ENCODE measurements around the gene PKIG. TPM values are rescaled to one million over a fixed set of nuclear protein-coding genes. Genes with fewer than 3 reads are reported as not detected.
A peak's percentile ranks its signal among the peaks of the same experiment; 100 is the strongest.

The PKIG gene
- total RNA-seq, 1 experiment from 2014 or later: 66.3 TPM

DNA sequence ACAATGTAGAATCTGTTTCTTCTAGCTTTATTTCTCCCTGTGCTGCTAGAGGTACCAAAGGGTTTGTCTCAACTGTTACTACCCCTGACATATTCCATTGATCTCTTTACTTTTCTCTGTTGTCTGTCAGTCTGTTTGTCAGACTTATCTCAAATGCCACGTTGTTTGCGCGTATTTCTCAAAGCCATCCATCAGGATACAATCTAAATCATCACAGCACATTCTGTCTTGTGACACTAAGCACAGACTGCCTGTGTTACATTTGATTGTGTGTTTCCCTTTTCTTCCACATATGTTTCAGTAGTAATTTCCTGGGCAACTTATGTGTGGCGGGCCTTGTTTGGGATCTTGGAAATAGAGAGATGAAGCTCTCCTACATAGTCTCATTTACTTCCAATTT lies 30.3 kb upstream of the PKIG start:
- POLR2A ChIA-PET: no interaction called here
- Histone ChIP-seq H3K27ac (ENCODE audit: low read length) (peak overlapping the region; percentile 69; the same call in 1 of the 2 replicates), H3K4me3 (ENCODE audit: low read depth in 2 of 2, low read length in 2 of 2) (no peak overlapping the region), H3K27me3 (ENCODE audit: control insufficient read depth, insufficient read depth, low read length) (no peaks in the 10 kb centered on the region), H3K9me3 (ENCODE audit: control insufficient read depth, insufficient read depth, low read depth, low read length) (no peaks in the 10 kb centered on the region), H3K36me3 (ENCODE audit: control insufficient read depth, insufficient read depth, low read length) (no peaks in the 10 kb centered on the region), H3K4me1 (ENCODE audit: control insufficient read depth, insufficient read depth, low read length) (peaks cover 46% of the 10 kb centered on the region)
- in situ Hi-C loops (cut with HindIII; ENCODE audit: low pct_unique_long_range_greater_than_20kb, low sequenced_read_pairs) (no loop called here), intact Hi-C loops (cut with micrococcal nuclease; ENCODE audit: unreplicated experiment) (no loop called here)
- no TSS peak for BruUV-seq (replicated peaks)
- TF ChIP-seq, protein P1, sequence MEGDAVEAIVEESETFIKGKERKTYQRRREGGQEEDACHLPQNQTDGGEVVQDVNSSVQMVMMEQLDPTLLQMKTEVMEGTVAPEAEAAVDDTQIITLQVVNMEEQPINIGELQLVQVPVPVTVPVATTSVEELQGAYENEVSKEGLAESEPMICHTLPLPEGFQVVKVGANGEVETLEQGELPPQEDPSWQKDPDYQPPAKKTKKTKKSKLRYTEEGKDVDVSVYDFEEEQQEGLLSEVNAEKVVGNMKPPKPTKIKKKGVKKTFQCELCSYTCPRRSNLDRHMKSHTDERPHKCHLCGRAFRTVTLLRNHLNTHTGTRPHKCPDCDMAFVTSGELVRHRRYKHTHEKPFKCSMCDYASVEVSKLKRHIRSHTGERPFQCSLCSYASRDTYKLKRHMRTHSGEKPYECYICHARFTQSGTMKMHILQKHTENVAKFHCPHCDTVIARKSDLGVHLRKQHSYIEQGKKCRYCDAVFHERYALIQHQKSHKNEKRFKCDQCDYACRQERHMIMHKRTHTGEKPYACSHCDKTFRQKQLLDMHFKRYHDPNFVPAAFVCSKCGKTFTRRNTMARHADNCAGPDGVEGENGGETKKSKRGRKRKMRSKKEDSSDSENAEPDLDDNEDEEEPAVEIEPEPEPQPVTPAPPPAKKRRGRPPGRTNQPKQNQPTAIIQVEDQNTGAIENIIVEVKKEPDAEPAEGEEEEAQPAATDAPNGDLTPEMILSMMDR (IDR thresholded peaks at IDR 0.05): no peak
- TF ChIP-seq POLR2AphosphoS5 (IDR thresholded peaks at IDR 0.05; ENCODE audit: low read depth, low read length): no peak
- TF ChIP-seq, protein P2, sequence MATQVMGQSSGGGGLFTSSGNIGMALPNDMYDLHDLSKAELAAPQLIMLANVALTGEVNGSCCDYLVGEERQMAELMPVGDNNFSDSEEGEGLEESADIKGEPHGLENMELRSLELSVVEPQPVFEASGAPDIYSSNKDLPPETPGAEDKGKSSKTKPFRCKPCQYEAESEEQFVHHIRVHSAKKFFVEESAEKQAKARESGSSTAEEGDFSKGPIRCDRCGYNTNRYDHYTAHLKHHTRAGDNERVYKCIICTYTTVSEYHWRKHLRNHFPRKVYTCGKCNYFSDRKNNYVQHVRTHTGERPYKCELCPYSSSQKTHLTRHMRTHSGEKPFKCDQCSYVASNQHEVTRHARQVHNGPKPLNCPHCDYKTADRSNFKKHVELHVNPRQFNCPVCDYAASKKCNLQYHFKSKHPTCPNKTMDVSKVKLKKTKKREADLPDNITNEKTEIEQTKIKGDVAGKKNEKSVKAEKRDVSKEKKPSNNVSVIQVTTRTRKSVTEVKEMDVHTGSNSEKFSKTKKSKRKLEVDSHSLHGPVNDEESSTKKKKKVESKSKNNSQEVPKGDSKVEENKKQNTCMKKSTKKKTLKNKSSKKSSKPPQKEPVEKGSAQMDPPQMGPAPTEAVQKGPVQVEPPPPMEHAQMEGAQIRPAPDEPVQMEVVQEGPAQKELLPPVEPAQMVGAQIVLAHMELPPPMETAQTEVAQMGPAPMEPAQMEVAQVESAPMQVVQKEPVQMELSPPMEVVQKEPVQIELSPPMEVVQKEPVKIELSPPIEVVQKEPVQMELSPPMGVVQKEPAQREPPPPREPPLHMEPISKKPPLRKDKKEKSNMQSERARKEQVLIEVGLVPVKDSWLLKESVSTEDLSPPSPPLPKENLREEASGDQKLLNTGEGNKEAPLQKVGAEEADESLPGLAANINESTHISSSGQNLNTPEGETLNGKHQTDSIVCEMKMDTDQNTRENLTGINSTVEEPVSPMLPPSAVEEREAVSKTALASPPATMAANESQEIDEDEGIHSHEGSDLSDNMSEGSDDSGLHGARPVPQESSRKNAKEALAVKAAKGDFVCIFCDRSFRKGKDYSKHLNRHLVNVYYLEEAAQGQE (IDR thresholded peaks at IDR 0.05; ENCODE audit: insufficient read depth in 1 of 2, low read depth in 2 of 2, low read length in 1 of 2): no peak
- no peak for TF ChIP-seq SIN3A (IDR thresholded peaks at IDR 0.05; ENCODE audit: borderline replicate concordance, insufficient read depth, low read depth, low read length)
- TF ChIP-seq TCF7L2 (IDR thresholded peaks at IDR 0.05; ENCODE audit: low read depth, low read length): no peak
- CTCF ChIA-PET: no interaction called here
- ATAC-seq (no peak), DNase-seq (ENCODE audit: low read depth, low spot score) (no peak)

DNA sequence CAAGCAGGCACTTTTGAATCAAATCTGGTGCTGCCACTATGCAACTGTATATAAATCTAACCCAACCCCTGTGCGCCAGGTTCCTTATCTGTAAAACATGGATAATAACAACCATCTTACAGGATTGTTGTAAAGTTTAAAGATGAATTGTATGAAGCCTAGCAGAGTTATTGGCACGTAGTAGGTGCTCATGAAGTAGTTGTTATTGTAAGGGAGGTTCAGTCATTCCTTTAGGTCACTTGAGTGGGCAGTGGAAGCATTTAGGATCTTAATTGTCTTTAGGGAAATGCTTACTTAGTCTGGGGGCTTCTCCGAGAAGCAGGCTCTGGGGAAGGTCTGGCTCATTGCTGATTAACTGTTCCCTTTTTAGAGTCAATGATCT lies 29.8 kb upstream of the PKIG start:
- DNase-seq (ENCODE audit: low read depth, low spot score) (no peak), ATAC-seq (0 out of 2 replicates have a peak, but pooled peaks have one; percentile 5)
- Histone ChIP-seq H3K4me3 (ENCODE audit: low read depth in 2 of 2, low read length in 2 of 2) (no peak overlapping the region), H3K27ac (ENCODE audit: low read length) (peak overlapping the region; percentile 69), H3K36me3 (ENCODE audit: control insufficient read depth, insufficient read depth, low read length) (no peaks in the 10 kb centered on the region), H3K4me1 (ENCODE audit: control insufficient read depth, insufficient read depth, low read length) (peaks cover 42% of the 10 kb centered on the region), H3K27me3 (ENCODE audit: control insufficient read depth, insufficient read depth, low read length) (no peaks in the 10 kb centered on the region), H3K9me3 (ENCODE audit: control insufficient read depth, insufficient read depth, low read depth, low read length) (no peaks in the 10 kb centered on the region)
- in situ Hi-C loops (cut with HindIII; ENCODE audit: low pct_unique_long_range_greater_than_20kb, low sequenced_read_pairs) (no loop called here), intact Hi-C loops (cut with micrococcal nuclease; ENCODE audit: unreplicated experiment) (no loop called here)
- TF ChIP-seq SIN3A (IDR thresholded peaks at IDR 0.05; ENCODE audit: borderline replicate concordance, insufficient read depth, low read depth, low read length): no peak
- no peak for TF ChIP-seq POLR2AphosphoS5 (IDR thresholded peaks at IDR 0.05; ENCODE audit: low read depth, low read length)
- TF ChIP-seq, protein P2 (IDR thresholded peaks at IDR 0.05; ENCODE audit: insufficient read depth in 1 of 2, low read depth in 2 of 2, low read length in 1 of 2): no peak
- TF ChIP-seq TCF7L2 (IDR thresholded peaks at IDR 0.05; ENCODE audit: low read depth, low read length): no peak
- TF ChIP-seq, protein P1 (IDR thresholded peaks at IDR 0.05): no peak
- BruUV-seq (replicated peaks): no TSS peak
- ChIA-PET POLR2A (no interaction called here), CTCF (no interaction called here)

Measured in Panc1 (cell line).